ENCODE results near the gene GARRE1.
A peak's percentile ranks its signal among the peaks of the same experiment; 100 is the strongest.
"Not testable (repeated sequence)": the region's sequence is repeated elsewhere in the genome, so short reads cannot be mapped to it uniquely, and the experiment has no call there.

GARRE1 gene

DNA sequence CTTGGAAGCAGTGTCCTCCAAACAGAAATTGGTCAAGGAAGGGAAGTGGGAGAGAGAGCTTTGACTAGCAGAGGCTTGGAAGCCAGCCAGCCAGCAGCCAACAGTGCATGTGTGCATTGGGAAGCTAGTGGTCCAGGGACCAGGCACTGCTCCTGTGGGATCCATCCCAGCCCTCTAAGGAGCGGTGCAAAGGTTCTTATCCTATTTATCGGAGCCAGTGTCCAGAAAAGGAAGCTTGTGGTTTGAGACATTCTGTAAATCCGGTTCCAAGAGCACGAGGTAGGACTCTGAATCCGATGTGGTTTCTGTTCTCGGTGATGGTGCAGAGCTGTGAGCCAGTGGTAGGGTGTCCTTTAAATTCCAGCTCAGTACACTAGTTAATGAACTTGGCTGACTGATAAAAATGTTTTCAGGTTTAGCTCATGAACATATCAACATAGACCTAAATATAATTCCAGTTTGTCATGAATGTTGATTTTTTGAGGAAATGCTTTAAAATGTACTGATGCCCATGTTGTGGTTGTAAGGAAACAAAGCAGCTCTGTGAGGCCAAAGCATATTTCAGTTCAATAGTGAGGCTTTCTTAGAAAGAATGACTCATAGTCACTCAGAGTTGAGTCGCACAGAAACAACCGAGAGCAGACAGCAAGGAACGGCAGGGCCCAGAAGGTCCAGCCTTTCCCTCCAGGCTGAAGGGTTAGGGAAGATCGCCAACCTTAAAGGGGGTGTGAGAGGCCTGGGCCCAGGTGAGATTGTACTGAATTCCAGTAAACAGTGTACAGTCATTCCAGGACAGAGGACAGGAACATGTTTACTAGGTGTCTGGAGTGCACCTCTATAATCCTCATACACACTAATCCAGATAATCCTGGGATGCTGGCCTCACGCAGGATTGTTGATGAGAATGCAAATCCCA lies 21.5 kb upstream of the GARRE1 start:
- peak; percentile 35 to 47 for DNase-seq

DNA sequence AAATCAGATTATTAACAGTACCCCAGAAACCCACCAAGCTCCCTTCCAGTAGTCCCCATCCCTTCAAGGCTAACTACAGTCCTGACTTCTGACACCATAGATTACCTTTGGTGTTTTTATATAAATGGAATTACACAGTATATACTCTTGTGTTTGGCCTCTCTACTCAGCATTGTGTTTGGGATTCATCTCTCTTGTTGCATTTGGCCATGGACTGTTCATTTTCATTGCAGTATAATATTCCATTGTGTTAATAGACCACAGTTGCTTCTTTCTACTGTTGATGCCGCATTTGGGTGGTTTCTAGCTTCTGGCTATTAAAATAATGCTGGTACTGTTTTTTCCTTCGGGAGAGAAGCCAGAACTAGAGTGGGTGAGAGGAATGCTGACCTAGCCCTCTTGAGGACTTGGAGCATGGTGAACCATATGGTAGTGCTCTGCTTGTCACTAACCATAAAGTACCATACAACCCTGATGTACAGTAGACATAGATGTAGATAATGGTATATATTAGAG lies 18.9 kb upstream of the GARRE1 start:
- DNase-seq, result no peak

DNA sequence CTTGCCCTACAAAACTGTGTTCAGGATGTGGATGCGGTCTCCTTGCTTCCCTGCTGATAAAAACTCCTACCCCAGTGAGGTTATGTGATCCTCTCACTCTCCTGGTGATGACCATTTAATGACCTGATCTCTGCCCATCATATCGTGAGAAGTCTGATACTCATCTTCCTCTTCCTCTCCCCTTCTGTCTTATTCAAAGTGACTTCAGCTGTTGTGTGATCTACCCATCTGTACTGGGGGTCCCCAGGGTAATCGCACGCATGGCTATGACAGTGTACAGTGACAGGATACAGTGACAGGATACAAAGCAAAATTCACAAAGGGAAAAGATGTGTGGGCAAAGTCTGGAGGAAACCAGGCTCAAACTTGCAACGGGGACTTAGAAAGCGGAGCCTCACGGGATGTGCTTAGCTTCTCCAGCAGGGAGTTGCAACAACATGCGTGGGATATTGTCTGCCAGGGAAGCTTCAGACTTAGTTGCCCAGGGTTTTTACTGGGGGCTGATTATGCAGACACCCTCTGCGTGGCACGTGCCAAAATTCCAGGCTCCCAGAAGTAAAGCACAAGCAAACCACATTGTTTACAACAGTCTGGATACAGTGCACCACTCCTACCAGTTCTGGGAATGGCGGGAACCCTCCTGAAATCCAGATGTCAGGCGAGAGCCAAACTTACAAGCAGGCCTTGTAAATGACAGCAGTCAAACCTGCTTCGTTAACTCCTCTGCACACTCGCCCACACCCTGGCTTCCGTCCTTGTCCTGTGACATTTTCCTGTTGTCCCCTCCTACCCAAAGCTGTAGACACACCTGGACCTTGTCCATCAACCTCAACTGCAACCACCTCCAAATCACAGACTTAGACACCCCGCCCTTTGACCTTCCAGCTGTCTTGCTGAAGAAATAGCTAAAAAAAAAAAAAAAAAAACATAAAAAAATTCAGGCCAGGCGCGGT lies 18.0 kb upstream of the GARRE1 start:
- DNase-seq, result no peak

DNA sequence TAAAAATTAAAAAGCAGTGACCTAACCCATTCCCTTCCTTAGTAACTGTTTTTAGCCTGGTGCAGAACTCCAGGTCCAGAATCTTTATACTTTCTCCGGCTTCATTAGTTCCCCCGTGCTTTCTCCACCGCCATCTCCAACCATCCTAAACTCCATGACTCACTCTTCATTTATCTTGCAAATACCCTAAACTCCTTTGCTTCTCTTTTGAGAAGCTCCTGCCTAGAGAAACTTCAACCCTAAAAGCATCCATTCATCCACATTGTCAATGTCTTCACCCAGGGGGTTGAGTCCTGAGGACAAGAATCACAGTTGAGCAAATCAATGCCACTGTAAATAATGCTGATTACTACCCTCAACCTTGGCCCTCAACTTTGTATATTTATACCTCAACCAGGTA lies 17.1 kb upstream of the GARRE1 start:
- DNase-seq, result no peak

DNA sequence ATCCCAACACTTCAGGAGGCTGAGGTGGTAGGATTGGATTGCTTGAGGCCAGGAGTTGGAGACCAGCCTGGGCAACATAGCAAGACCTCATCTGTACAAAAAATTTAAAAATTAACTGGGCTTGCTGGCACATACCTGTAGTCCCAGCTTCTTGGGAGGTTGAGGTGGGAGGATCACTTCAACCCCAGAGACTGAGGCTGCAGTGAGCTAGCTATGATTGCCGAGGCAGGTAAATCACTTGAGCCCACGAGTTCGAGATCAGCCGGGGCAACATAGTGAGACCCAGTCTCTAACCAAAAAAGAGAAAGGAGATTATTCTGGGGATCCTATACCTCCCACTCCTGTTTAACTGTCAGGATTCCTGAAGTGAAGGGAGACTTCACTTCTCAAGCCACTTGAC lies 16.4 kb upstream of the GARRE1 start:
- DNase-seq, result no peak

DNA sequence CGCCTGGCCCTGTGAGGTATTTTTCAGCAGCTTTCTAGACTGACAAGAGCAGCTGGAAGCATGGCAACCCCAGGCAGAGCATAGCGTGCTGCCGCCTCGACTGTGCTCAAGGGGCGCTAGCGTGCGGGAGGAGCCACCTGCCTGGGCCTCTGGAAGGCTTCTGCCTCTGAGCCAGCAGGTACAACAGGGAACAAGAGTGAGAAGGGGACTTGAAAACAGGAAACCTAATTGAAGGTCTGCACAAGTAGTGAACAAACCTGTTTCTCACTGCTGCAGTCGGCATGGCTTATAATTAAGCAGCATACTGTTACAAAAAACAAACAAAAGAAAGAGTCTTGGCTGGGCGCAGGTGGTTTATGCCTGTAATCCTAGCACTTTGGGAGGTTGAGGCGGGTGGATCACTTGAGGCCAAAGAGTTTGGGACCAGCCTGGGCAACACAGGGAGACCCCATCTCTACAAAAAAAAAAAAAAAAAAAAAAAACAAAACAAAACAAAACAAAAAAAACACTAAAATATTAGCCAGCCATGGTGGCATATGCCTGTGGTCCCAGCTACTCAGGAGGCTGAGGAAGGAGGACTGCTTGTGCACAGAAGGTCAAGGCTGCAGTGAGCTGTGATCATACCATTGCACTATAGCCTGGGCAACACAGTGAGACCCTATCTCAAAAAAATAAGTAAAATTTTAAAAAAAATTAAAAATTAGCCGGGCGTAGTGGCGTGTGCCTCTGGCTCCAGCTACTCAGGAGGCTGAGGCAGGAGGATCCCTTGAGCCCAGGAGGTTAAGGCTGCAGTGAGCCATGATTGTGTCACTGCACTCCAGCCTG lies 12.6 kb upstream of the GARRE1 start:
- DNase-seq, result peak; percentile 20 to 21

DNA sequence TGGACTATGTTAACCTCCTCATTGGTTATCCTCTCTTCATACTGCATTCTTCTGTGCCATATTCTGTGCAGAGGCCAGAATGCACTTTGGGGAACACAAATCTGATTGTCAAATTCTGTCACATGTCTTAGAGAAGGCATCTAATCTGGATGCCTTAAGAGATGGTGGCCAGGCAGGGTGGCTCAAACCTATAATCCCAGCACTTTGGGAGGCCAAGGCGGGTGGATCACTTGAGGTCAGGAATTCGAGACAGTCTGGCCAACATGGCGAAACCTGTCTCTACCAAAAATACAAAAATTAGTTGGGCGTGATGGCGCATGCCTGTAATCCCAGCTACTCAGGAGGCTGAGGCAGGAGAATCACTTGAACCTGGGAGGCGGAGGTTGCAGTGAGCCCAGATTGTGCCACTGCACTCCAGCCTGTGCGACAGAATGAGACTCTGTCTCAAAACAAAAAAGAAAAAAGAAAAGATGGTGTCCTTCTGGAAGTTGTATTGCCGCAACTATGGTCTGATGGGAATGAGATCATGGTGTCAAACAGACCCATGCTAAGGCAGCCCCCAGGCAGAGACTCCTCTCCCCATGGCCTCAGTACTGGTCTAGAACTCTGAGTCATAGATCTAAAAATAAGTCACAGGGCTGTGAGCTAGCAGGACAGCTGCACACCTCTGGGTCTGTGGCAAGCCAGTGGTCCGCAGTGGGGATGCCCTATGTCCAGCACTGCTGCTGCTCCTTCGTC lies 11.0 kb upstream of the GARRE1 start:
- DNase-seq, result not testable (repeated sequence)

DNA sequence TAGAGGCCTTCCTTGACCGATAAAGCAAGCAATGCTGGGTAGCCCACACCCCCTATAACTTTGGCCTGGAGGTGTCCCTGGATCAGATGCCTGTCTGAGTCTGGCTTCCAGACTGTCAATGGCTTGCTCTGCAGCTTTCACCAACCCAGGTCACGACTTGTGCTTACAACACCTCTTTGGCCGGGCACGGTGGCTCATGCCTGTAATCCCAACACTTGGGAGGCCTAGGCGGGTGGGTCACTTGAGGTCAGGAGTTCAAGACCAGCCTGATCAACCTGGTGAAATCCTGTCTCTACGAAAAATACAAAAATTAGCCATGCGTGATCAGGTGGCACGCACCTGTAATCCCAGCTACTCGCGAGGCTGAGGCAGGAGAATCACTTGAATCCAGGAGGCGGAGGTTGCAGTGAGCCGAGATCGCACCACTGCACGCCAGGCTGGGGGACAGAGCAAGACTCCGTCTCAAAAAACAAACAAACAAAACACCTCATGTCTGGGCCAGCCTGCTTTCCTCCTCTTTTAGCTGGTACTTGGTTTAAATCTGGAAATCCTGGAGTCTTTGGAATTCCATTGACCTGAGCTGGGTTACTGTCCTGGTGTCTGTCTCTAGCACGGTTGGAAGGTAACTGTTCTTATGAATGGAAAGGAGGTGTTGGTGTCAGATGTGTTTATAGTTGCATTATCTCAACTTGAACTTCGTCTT lies 10.3 kb upstream of the GARRE1 start:
- DNase-seq, result no peak

DNA sequence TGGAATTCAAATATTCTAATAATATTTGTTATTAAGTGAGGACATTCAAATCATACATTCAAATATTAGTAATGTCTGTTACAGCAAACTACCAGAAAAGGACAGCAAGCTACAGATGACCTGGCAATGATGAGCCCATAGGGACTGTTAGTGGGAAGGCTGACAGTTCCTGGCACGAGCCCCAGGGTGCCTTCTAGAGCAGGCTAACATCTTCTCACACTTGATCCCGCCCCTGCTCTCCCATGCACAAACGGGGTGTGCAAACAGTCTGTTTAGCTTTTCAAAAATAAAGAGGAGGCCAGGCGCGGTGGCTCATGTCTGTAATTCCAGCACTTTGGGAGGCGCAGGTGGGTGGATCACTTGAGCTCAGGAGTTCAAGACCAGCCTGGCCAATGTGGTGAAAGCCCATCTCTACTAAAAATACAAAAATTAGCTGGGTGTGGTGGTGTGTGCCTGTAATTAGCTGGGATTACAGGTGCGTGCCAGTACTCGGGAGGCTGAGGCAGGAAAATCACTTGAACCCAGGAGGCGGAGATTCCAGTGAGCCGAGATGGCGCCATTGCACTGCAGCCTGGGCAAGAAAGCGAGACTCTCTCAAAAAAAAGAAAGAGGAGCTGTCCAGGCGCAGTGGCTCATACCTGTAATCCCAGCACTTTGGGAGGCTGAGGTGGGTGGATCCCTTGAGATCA lies 9.6 kb upstream of the GARRE1 start:
- DNase-seq, result no peak

DNA sequence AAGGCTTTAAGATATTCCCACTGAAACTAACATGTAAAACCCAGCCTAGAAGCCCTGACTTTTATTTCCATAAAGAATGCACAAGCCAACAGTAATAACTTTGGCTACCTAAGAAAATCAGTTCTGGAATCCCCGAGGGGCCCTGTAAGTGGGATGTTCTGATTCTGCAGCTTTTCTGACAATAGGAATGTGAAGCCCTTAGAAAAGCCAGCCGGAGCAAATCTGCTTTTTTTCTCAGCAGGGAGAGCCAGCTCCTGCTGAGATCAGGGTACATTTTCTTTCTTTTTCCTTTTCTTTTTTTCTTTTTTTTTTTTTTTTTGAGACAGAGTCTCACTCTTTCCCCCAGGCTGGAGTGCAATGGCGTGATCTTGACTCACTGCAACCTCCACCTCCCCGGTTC lies 8.0 kb upstream of the GARRE1 start:
- DNase-seq, result no peak

DNA sequence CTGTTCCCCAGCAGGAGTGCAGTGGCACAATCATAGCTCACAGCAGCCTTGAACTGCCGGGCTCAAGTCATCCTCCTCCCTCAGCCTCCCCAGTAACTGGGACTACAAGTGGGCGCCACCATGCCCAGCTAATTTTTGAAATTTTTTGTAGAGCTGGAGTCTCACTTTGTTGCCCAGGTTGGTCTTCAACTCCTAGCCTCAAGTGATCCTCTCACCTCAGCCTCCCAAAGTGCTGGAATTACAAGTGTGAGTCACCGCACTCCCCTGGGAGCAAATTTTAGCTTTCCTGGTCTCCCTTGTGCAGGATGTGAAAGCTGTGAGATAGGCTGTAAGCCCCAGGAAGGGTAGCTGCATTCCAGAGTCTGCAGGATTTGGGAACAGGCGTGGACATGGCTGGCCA lies 5.4 kb upstream of the GARRE1 start:
- no peak for DNase-seq

DNA sequence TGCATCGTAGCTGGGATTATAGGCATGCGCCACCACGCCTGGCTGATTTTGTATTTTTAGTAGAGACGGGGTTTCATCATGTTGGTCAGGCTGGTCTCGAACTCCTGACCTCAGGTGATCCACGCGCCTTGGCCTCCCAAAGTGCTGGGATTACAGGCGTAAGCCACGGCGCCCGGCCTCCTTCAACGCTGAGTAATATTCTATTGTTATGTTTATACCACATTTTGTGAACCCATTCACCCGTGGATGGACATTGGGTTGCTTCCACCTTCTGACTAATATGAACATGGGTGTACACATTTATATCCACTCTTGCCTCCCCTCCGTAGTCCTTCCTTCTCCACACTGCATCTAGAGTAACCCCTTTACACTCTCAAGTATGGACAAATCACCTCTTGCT lies 1.2 kb upstream of the GARRE1 start:
- not testable (repeated sequence) for DNase-seq

DNA sequence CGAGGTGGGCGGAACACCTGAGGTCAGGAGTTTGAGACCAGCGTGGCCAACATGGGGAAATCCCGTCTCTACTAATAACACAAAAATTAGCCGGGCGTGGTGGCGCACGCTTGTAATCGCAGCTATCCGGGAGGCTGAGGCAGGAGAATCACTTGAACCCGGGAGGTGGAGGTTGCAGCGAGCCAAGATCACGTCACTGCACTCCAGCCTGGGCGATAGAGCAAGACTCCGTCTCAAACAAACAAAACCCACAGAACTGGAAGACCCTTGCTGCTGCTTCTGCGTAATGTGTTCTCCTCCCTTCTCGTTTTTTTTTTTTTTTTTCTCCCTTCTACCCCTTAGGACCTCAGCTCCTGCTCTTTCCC lies 691 bp upstream of the GARRE1 start:
- DNase-seq, result not testable (repeated sequence)

DNA sequence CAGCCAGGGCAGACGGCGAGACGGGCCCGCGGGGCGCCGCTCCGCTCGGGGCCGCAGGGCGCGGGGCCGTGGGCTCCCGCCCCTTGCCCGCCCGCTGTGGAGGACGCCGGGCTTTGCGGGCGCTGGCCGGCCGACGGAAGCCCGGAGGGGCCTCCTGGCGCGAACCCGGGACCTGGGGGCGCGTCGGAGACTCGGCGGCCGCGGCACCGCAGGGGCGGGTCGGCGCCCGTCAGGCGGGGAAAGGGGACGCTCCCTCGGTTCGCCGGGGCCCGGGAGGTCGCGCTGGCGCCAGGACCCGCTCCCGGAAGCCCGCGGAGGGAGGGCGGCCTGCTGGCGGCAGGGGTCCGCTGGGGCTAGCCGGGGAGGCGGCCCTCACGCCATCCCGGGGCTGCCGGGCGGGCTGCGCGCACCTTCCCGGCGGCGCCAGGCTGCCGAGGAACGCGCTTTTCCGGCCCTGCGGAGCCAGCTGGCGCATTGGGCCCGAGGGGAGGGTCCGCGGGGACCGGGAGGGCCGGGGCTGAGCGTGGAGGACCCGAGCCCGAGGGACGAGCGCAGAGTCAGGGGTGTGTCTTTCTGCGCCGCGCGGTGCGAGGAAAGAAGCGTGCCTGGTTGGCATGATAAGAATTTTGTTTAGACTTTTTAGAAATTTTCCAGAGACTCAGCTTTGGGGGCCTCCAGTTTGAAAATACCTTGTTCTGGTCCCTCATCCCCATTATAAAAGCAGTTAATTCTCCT lies 511 bp downstream of the GARRE1 start:
- DNase-seq, result peak; percentile 37 to 48

DNA sequence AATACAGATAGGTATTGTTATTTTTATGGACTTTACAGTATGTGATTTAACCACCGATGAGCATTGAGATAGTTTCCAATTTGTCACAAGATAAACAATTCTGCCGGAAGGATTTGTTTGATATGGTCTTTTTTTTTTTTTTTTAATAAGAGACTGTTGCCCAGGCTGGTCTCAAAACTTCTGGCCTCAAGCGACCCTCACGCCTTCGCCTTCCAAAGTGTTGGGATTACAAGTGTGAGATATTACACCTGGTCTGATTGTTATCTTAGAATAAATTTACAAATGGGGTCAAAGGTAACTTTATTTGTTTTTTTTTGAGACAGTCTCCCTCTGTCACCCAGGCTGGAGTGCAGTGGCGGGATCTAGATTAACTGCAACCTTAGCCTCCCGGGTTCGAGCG lies 1.2 kb downstream of the GARRE1 start:
- no peak for DNase-seq

DNA sequence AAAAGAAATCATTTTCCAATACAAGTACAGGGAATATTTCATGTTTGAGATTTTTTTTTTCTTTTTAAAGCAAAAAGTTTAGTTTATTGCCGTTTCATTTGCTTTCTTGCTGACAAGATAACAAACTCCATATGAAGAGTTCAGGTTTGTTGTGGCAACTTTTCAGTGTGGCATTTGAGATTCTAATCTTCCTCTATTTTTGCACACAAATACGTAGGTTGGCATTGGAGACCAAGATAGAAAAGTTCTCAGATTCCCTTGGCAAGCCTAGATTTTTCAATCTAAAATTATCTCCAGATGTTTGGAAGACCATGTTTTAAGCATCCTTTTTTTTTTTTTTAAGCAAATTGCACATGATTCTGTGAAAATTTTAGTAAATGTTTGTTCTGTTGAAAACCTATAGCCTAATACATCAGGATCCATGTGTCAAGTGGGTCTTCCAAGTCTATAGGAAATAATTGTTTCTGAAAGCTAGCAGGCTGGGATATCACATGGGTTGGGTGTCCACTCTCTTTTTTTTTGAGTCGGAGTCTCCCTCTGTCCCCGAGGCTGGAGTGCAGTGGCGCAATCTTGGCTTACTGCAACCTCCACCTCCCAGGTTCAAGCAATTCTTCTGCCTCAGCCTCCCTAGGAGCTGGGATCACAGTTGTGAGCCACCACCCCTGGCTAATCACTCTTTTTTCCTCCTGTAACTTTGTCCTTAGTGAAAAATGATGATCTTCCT lies 2.6 kb downstream of the GARRE1 start:
- no peak for DNase-seq

DNA sequence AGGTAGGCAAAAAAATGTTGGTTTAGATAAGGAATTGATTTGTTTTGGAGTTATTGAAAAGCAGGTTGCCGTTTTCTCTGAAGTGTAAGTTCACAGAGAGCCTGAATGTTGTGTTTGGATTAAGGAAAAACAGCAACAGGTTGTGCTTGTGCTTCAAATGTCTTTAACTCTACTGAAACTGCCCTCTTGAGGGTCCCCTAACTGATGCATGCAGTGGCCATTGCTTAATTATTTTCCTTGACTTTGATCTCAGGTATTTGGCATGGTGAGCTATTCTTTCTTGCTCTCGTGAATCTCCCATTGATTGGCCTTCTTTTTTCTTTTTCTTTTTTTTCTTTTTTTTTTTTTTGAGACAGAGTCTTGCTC lies 3.2 kb downstream of the GARRE1 start:
- DNase-seq, result no peak

DNA sequence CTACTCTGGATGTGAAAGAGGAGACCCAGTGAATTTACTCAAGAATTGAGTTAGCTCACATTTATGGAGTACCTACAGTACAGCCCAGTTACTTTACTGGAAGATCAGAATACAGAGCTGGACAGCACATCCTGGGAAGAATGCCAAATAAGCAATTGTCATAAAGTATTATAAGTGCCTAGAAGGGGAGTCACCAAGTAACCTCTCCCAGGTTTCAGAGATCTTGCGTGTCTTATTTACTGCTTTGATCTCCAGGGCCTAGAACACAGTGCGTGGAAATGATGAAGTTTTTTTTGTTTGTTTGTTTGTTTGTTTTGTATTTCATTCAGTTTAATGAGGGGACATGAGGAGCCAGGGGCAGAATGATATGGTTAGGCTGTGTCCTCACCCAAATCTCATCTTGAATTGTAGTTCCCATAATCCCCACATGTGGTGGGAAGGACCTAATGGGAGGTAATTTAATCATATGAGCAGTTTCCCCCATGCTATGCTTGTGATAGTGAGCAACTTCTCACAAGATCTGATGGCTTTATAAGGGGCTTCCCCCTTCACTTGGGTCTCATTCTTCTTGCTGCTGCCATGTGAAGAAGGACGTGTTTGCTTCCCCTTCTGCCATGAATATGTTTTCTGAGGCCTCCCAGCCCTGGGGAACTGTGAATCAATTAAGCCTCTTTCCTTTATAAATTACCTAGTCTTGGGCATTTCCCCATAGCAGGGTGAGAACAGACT lies 5.2 kb downstream of the GARRE1 start:
- no peak for DNase-seq

DNA sequence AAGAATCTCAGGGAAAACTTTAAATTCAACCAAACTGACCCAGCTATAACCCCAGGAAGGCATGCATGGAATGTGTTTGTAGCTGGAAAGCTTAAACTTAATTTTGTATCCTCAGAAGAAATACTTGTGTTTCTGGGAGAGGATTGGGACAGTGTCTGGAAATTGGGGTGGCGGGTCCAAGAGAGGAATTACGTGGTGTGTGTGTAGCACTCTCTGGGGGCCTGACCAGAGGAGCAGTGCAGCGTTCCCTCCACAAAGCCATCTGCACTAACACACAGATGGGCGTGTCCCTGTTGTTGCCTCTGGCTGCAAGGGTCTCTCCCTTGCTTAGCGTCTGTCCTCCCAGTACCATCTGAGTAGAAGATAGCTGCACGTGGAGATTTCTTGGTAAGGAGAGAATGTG lies 6.4 kb downstream of the GARRE1 start:
- no peak for DNase-seq
